Measurements from ENCODE around the gene TGFBR1.
"Not testable (repeated sequence)": the region's sequence is repeated elsewhere in the genome, so short reads cannot be mapped to it uniquely, and the experiment has no call there.

The TGFBR1 gene

GRCh38 chr9:99076483-99077171, 28.3 kb upstream of the TGFBR1 start:
- no peak for DNase-seq

- no peak for DNase-seq
Measured at GRCh38 chr9:99078717-99079116, 26.2 kb upstream of the TGFBR1 start.

- no peak for DNase-seq
Measured at GRCh38 chr9:99079542-99079941, 25.4 kb upstream of the TGFBR1 start.

GRCh38 chr9:99083051-99083450, 21.9 kb upstream of the TGFBR1 start:
- no peak for DNase-seq

- peak; percentile 82 for DNase-seq
Measured at GRCh38 chr9:99085949-99086948, 18.7 kb upstream of the TGFBR1 start.

GRCh38 chr9:99087462-99087861, 17.5 kb upstream of the TGFBR1 start:
- DNase-seq: no peak

GRCh38 chr9:99090336-99091130, 14.4 kb upstream of the TGFBR1 start:
- DNase-seq: peak; percentile 81

- DNase-seq: no peak
Measured at GRCh38 chr9:99092643-99093491, 12.0 kb upstream of the TGFBR1 start.

GRCh38 chr9:99093492-99093791, 11.5 kb upstream of the TGFBR1 start:
- no peak for DNase-seq

GRCh38 chr9:99095565-99095964, 9.3 kb upstream of the TGFBR1 start:
- DNase-seq: no peak

- DNase-seq: no peak
Measured at GRCh38 chr9:99096409-99096808, 8.5 kb upstream of the TGFBR1 start.

GRCh38 chr9:99099806-99100585, 4.9 kb upstream of the TGFBR1 start:
- not testable (repeated sequence) for DNase-seq

- no peak for DNase-seq
Measured at GRCh38 chr9:99101271-99101670, 3.6 kb upstream of the TGFBR1 start.

- DNase-seq: no peak
Measured at GRCh38 chr9:99101812-99102211, 3.1 kb upstream of the TGFBR1 start.

- no peak for DNase-seq
Measured at GRCh38 chr9:99103054-99103895, 1.6 kb upstream of the TGFBR1 start.

GRCh38 chr9:99103901-99104458, 933 bp upstream of the TGFBR1 start:
- DNase-seq: peak; percentile 66

- peak; percentile 79 for DNase-seq
Measured at GRCh38 chr9:99105152-99106043, 485 bp downstream of the TGFBR1 start.

- DNase-seq: no peak
Measured at GRCh38 chr9:99106044-99106375, 1.1 kb downstream of the TGFBR1 start.

- DNase-seq: no peak
Measured at GRCh38 chr9:99107421-99107820, 2.5 kb downstream of the TGFBR1 start.
